HG03103 (cell line): ENCODE measurements around the gene MESP2.

Experiments used
- ATAC-seq: cut with Tn5 transposase; IDR thresholded peaks from one replicate; pipeline ENCODE4 v1.9.1; 2021; ENCODE audit warnings: low read depth; ENCODE audit not compliant: unreplicated experiment

MESP2 gene

GRCh38 chr15:89754361-89755154 lies 21.6 kb upstream of the MESP2 start:
- ATAC-seq, result no peak

DNA sequence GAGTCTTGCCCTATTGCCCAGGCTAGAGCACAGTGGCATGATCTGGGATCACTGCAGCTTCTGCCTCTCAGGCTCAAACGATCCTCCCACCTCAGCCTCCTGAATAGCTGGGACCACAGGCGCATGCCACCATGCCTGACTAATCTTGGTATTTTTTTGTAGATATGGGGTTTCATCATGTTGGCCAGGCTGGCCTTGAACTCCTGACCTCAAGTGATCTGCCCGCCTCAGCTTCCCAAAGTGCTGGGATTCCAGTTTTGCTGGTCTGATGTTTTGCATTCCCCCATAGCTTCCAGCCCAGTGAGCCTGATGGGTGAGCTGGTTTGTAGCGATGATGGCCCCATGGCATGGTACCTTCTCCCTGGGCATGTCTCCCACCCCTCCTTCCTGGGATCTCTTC lies 20.4 kb upstream of the MESP2 start:
- ATAC-seq, result no peak

DNA sequence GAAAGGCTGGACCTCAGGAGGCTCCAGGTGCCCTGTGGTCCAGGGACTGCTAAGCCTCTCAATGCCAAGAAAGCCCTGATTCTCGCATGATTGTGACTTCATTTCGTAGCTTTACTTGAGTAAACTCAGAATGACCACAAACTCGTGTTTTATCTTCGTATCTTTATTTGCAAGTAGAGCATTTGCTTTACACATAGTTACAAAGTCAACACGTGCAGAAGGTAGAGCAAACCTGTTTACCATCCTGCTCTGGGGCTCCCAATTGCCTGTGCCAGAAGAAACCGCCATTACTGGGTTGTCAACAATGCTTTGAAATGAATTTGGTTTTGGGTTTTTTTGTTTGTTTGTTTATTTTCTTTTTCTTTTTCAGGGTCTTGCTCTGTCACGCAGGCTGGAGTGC lies 19.2 kb upstream of the MESP2 start:
- ATAC-seq, result no peak

DNA sequence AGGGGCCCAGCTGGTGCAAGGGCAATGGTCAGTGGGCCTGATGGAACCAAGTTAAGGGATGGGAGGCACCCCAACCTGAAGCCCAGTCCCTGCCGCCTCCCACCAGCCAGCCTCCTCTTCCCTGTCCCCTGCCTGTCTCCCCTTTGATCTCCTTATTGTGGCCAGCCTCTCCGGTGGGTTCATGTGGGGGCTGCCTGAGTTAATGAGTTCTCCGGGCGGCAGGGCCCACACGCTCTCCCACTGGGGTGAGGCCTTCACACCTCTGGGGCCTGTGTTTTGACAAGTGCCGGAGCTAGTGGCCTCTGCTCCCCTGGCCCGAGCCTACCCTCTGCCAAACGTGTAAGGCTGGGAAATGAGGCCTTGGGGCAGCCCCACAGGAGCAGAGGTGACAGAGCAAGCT lies 17.8 kb upstream of the MESP2 start:
- ATAC-seq, result no peak

DNA sequence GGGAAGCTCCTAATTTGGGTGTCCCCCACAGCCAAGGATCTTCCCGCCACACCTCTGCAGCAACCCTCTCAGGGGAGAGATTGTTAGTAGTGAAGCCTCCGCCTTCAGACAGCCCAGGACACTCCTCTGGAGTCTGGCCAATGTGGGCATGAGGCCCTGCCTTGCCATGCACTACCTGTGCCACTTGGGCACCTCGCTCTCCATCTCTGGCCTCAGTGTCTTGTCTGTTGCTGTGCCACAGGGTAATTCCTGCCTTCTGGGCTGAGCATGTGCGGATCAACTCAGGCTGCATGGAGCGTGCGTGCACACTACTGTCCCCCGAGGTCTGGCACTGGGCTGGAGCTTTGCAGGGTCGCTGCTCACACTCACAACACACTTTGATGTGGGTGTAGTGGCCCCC lies 17.2 kb upstream of the MESP2 start:
- no peak for ATAC-seq

DNA sequence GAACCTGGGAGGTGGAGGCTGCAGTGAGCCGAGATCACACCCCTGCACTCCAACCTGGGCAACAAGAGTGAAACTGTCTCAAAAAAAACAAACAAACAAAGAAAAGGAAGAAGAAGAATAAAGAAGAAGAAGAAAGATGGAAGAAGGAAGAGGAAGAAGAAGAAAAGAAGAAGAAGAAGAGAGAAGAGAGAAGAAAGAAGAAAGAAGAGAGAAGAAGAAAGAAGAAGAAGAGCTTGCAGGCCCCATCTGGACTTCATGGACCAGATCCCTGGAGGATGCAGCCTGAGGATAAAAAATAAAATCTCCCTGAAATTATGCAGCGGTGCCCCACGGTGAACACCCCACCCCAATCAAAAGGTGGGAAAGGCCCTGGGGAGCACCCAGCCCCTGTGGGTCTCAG lies 16.3 kb upstream of the MESP2 start:
- no peak for ATAC-seq

DNA sequence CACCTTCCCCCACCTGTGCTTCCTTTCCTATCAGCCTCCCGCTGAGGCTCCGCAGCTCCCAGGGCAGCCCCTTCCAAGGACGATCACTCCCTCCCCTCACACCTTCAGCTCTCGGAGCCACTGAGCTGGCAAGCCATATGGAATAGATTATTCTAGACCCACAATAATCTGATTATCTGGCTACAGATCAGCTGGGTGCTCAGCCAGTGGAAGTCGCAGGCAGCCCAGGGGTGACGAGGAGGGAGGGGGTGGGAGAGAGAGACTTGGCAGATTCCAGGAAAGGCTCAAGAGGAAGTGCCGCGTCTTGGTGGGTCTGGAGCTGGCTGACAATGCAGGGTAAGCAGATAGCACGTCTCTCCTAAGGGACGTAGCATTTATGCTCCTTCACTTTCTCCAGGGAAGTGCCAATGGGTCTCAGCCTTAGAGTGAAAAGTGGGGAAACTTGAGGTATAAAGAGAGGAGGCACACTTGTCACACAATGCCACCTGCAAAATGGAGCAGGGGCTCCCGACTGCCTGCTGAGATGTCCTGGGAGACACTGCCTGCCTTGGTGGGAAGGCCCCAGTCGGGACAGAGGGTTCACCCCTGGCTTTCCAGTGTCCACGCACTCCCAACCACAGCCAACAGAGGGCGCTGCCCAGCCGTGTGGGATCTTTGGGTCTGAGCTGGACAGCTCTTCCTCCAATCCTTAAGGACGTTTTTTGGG lies 15.7 kb upstream of the MESP2 start:
- no peak for ATAC-seq

GRCh38 chr15:89761009-89761831 lies 14.9 kb upstream of the MESP2 start:
- ATAC-seq, result no peak

GRCh38 chr15:89761929-89762328 lies 14.2 kb upstream of the MESP2 start:
- ATAC-seq, result no peak

DNA sequence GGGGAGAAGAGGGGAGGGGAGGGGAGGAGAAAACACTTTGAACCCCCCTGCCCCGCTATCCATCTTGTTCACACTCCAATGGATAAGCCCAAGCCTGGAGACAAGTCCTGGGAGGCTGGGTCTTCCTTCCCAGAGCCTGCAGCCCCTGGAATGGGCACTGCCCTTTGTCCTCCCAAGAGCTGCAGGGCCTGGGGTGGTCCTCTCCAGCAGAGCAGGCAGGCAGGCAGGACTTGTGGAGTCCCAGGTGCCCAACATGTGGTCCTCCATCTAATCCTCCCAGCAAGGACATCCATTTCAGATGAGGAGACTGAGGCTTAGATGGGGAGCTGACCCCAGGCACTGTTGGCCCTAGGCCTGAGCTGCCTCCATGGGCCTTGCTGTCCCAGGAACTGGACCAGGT lies 10.4 kb upstream of the MESP2 start:
- no peak for ATAC-seq

- no peak for ATAC-seq
Measured at GRCh38 chr15:89766357-89767311, 9.5 kb upstream of the MESP2 start.

- ATAC-seq, result no peak
Measured at GRCh38 chr15:89767411-89767915, 8.7 kb upstream of the MESP2 start.

GRCh38 chr15:89768071-89768500 lies 8.0 kb upstream of the MESP2 start:
- no peak for ATAC-seq

GRCh38 chr15:89769366-89769765 lies 6.8 kb upstream of the MESP2 start:
- ATAC-seq, result no peak

- no peak for ATAC-seq
Measured at GRCh38 chr15:89770041-89770440, 6.1 kb upstream of the MESP2 start.

DNA sequence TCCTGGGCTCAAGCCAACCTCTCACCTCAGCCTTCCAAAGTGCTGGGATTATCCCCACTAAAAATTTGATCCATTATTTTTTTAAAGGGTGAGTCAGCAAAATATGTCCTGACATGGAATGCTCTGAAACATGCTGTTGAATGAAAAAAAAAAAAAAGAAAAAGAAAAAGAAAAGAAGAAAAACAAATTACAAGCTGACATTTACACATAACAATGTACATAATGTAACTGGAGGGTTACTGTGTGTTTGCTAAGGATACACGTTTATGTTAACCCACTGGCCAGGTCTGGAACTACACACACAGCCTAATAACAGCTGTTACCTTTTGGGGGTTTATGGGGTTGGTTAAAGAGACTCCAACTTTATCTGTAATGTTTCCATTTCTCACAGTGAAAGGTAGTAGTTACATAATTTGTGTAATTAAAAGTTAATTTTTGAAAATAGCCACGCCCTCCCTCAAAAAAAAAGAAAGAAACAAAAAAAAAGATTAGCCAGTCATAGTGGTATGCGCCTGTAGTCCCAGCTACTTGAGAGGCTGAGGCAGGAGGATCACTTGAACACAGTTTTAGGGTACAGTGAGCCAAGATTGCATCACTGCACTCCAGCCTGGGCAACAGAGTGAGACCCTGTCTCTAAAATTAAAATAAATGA lies 3.1 kb upstream of the MESP2 start:
- no peak for ATAC-seq

GRCh38 chr15:89774492-89774891 lies 1.6 kb upstream of the MESP2 start:
- ATAC-seq, result no peak

DNA sequence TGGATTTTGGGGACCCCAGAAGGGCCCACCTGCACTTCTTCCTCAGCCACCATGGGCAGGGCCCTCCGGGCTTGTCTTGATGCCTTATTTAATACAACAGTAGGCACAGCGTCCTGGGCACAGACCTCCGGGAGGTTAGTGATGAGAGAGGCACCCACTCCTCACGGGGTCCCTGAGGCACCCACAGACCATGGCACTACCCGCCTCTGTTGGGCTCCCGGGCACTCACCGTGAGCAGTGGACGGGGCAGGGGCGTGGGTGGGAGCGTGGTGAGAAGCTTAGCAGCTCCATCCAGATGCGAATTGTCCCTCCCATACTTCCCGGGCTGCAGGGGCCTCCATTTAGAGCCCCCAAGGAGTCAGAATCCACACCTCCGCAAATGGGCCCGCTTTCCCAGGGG lies 317 bp upstream of the MESP2 start:
- ATAC-seq, result no peak

GRCh38 chr15:89777073-89777751 lies 1.1 kb downstream of the MESP2 start:
- no peak for ATAC-seq
